Natural killer cell (primary cell): ENCODE data around the gene AXIN1. TPM values are rescaled to one million over a fixed set of nuclear protein-coding genes. Genes with fewer than 3 reads are reported as not detected.
A peak's percentile ranks its signal among the peaks of the same experiment; 100 is the strongest.

Experiments used
- ATAC-seq, 3 donors: fragments of 150-1000 bp in 2 of 3; fragments of 200-7000 bp in 1 of 3; cut with Tn5 transposase; 1 replicate in 1 of 3; 2 replicates in 2 of 3; pipeline ENCODE4 v1.10.0; 2021; ENCODE audit warnings: mild to moderate bottlenecking in 2 of 3, moderate library complexity in 2 of 3
- DNase-seq, 2 donors: peaks; one replicate each; pipeline versions ENCODE4 v3.0.0 to v3.0.0-alpha.2; 2013 to 2021; ENCODE audit warnings: mixed read lengths in 1 of 2
- H3K27ac ChIP-seq: one replicate; pipeline ENCODE4 v1.5.1; 2013; ENCODE audit warnings: mild to moderate bottlenecking, low read length
- H3K27me3 ChIP-seq: one replicate; pipeline ENCODE4 v1.6.1; 2013; ENCODE audit warnings: low read length; ENCODE audit not compliant: control insufficient read depth, insufficient read depth
- H3K36me3 ChIP-seq: one replicate; pipeline ENCODE4 v1.6.1; 2013; ENCODE audit warnings: low read length; ENCODE audit not compliant: control insufficient read depth, insufficient read depth
- H3K4me1 ChIP-seq: one replicate; pipeline ENCODE4 v1.6.1; 2013; ENCODE audit warnings: low read length; ENCODE audit not compliant: control insufficient read depth, insufficient read depth
- H3K4me3 ChIP-seq: one replicate; pipeline ENCODE4 v1.5.1; 2013; ENCODE audit warnings: low read length
- H3K9me3 ChIP-seq: one replicate; pipeline ENCODE4 v1.6.1; 2013; ENCODE audit warnings: low read length; ENCODE audit not compliant: control insufficient read depth, insufficient read depth
- H3K27ac Mint-ChIP-seq, 2 donors: one replicate each; pipeline ENCODE4 v1.8.0; 2022; ENCODE audit warnings: mild to moderate bottlenecking in 2 of 2, mixed read lengths in 2 of 2, moderate library complexity in 1 of 2
- H3K27me3 Mint-ChIP-seq, 2 donors: one replicate each; pipeline ENCODE4 v1.8.0; 2022; ENCODE audit warnings: low read depth in 2 of 2, mixed read lengths in 2 of 2
- H3K36me3 Mint-ChIP-seq: one replicate; pipeline ENCODE4 v1.8.0; 2022; ENCODE audit warnings: mixed read lengths
- H3K4me1 Mint-ChIP-seq, 2 donors: one replicate each; pipeline ENCODE4 v1.8.0; 2022; ENCODE audit warnings: mixed read lengths in 2 of 2
- H3K4me3 Mint-ChIP-seq: one replicate; pipeline ENCODE4 v1.8.0; 2022; ENCODE audit warnings: mild to moderate bottlenecking, moderate library complexity, mixed read lengths
- H3K9me3 Mint-ChIP-seq, 2 donors: one replicate each; pipeline ENCODE4 v1.8.0; 2022; ENCODE audit warnings: mixed read lengths in 2 of 2
- WGBS: methylation state at CpG from one replicate; pipeline ENCODE4 v1.1.7; 2013; ENCODE audit warnings: missing lambda C conversion rate; ENCODE audit not compliant: insufficient coverage; 5-methylcytosine and 5-hydroxymethylcytosine counted together
- intact Hi-C: fragments of 100-400 bp; cut with micrococcal nuclease; formaldehyde crosslinking; loops from one replicate; pipeline ENCODE4 v1.14.2; 2022
- total RNA-seq, 4 donors: library from RNA; stranded (reverse); fragments of 120-200 nt in 1 of 4; gene quantifications; one replicate each; pipeline versions ENCODE4 v1.2.3 to v1.2.4, GENCODE V29; 2013 to 2022
- TF ChIP-seq, protein P1 (sequence below): fragments of 200-600 bp; IDR thresholded peaks from one replicate; pipeline ENCODE4 v1.8.0; 2022; ENCODE audit warnings: antibody characterized with exemption

AXIN1 gene
- total RNA-seq, 3 donors from 2014 or later (not counting 1 experiment from before 2014, with no cell fraction given): 100 to 122 (median 106) TPM

DNA sequence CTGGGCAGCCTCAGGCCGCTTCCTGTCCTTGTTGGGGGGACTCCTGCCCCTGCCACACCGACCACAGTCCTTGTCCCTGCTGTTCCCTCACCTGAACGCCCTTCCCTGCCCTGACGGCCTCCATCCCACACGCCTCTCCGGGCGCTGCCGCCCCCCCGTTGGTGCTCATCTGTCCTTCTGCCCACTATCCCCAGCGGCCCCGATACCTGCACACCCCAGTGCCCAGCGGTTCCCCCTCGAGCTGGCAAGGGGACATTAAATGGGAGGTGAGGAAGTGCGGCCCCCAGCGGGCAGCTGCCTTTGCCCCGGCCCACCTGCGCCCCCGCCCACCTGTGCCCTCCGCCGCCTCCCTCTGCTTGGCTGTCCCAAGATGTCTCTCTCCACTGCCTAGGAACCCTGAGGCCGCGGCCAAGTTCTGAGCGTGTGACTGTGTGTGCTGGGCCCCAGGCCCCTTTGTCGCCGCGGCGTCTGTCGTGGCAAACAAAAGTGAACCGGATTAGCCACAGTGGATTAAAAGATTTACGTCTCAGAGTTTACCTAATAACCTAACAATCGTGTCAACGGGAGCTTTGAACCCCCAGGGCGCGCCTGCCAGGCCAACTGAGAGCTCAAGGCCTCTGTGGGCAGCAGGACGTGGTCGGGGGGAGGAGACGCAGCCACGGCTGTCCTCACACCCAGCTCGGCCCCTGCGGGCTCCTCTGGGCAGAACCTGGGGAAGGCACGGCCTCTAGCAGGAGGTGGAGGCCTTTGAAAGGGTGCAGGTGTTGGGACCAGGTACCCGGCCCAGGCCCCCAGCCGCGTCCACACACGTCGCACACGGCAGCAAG lies 7.6 kb upstream of the AXIN1 start:
- DNase-seq (no peak), ATAC-seq (no peak)
- H3K27ac Mint-ChIP-seq: no peak overlapping the region
- 88% methylated on average over 47 of the region's 47 CpGs for WGBS
- no peaks in the 10 kb centered on the region for H3K27me3 Mint-ChIP-seq
- Histone ChIP-seq H3K4me3 (no peak overlapping the region), H3K27ac (no peak overlapping the region), H3K9me3 (no peaks in the 10 kb centered on the region), H3K36me3 (no peaks in the 10 kb centered on the region), H3K27me3 (no peaks in the 10 kb centered on the region), H3K4me1 (peaks cover 30% of the 10 kb centered on the region)
- intact Hi-C loops: no loop called here
- no peak overlapping the region for H3K4me3 Mint-ChIP-seq
- no peaks in the 10 kb centered on the region for H3K9me3 Mint-ChIP-seq
- H3K36me3 Mint-ChIP-seq: no peaks in the 10 kb centered on the region
- TF ChIP-seq, protein P1, sequence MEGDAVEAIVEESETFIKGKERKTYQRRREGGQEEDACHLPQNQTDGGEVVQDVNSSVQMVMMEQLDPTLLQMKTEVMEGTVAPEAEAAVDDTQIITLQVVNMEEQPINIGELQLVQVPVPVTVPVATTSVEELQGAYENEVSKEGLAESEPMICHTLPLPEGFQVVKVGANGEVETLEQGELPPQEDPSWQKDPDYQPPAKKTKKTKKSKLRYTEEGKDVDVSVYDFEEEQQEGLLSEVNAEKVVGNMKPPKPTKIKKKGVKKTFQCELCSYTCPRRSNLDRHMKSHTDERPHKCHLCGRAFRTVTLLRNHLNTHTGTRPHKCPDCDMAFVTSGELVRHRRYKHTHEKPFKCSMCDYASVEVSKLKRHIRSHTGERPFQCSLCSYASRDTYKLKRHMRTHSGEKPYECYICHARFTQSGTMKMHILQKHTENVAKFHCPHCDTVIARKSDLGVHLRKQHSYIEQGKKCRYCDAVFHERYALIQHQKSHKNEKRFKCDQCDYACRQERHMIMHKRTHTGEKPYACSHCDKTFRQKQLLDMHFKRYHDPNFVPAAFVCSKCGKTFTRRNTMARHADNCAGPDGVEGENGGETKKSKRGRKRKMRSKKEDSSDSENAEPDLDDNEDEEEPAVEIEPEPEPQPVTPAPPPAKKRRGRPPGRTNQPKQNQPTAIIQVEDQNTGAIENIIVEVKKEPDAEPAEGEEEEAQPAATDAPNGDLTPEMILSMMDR: no peak
- peaks cover 14 to 16% of the 10 kb centered on the region in 2 donors for H3K4me1 Mint-ChIP-seq

DNA sequence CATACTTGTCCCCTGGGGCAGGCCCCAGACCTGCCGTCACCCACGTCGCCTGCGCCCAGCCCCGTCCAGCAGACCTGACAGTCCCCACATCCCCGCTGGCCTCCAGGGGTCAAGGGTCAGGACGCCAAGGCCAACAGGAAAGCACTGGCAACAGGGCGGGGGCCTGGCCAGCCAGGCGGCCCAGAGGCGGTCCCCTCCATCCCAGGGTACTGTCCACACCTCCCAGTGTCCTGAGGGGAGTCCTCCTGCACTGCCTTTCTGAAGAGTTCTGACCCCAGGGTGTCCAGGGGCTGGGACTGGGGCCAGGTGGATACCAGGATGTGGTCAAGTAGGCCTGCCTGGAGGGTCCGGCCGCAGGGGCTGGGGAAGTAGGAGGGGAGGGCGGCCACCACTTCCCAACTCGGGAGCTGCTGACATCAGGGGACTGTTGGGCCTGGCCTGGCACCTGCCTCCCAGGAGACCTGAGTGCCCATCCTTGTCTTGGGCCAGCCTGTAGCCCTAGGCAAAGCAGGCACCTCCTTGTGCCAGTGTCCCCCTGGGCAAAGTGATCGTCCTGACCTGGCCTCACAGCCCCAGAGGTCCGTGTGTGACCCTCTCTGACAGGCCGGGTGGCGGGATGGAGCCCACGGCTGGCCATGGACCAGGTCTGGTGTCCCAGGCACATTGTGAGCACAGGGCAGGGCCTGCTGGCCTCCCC lies 6.7 kb upstream of the AXIN1 start:
- no peak for ATAC-seq
- TF ChIP-seq, protein P1: no peak
- intact Hi-C loops: no loop called here

DNA sequence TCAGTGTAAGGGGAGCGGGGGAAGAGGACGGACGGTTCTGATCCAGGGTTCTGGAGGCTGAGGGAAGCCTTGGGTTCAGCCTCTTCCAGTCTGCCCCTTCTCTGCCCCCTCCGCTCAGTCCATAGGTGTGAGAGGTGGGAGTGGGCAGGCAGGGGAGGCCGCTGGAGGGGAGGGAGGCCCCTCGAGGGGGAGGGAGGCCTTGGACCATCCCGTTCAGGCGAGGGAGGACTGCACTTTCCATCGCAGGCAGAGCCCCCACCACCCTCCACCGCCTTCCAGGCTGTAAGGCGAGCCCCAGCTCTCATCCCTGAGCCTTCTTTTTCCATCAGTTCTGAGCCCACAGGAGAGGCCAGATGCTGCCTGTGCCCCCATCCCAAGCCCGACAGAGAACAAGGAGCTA lies 4.2 kb upstream of the AXIN1 start:
- intact Hi-C loops: no loop called here
- H3K4me1 Mint-ChIP-seq: peaks cover 24 to 29% of the 10 kb centered on the region in 2 donors

More for the DNA sequence above, 6.7 kb upstream of the AXIN1 start:
- Mint-ChIP-seq H3K4me1 (peaks cover 22 to 23% of the 10 kb centered on the region in 2 donors), H3K9me3 (no peaks in the 10 kb centered on the region), H3K36me3 (no peaks in the 10 kb centered on the region), H3K4me3 (no peak overlapping the region), H3K27me3 (no peaks in the 10 kb centered on the region), H3K27ac (no peak overlapping the region)
- Histone ChIP-seq H3K9me3 (no peaks in the 10 kb centered on the region), H3K36me3 (no peaks in the 10 kb centered on the region), H3K4me1 (peaks cover 39% of the 10 kb centered on the region), H3K27me3 (no peaks in the 10 kb centered on the region), H3K4me3 (no peak overlapping the region), H3K27ac (no peak overlapping the region)
- DNase-seq: no peak
- 89% methylated on average over 19 of the region's 19 CpGs for WGBS

More for the DNA sequence above, 4.2 kb upstream of the AXIN1 start:
- Histone ChIP-seq H3K4me3 (no peak overlapping the region), H3K36me3 (no peaks in the 10 kb centered on the region), H3K27me3 (no peaks in the 10 kb centered on the region), H3K4me1 (peaks cover 44% of the 10 kb centered on the region), H3K27ac (peak overlapping the region; percentile 76), H3K9me3 (no peaks in the 10 kb centered on the region)
- Mint-ChIP-seq H3K27ac (no peak overlapping the region), H3K36me3 (no peaks in the 10 kb centered on the region), H3K4me3 (no peak overlapping the region), H3K9me3 (no peaks in the 10 kb centered on the region), H3K27me3 (no peaks in the 10 kb centered on the region)
- ATAC-seq (no peak), DNase-seq (no peak)
- TF ChIP-seq, protein P1: no peak
- WGBS: 95% methylated on average over 10 of the region's 12 CpGs
